GM19455 (cell line): Measurements from ENCODE around the gene DGKI.
"Not testable (repeated sequence)": the region's sequence is repeated elsewhere in the genome, so short reads cannot be mapped to it uniquely, and the experiment has no call there.

ENCODE experiments used
- ATAC-seq: cut with Tn5 transposase; IDR thresholded peaks from one replicate; pipeline ENCODE4 v1.9.1; 2021; ENCODE audit not compliant: unreplicated experiment

Gene DGKI

GRCh38 chr7:137747359-137748031 is 99.3 kb downstream of the DGKI start:
- ATAC-seq = no peak

GRCh38 chr7:137743021-137743420 is 103.8 kb downstream of the DGKI start:
- no peak for ATAC-seq

- ATAC-seq = no peak
These were observed 104.7 kb downstream of the DGKI start for GRCh38 chr7:137742051-137742450.

- no peak for ATAC-seq
These were observed 105.3 kb downstream of the DGKI start for GRCh38 chr7:137741443-137741842.

GRCh38 chr7:137734221-137734620 is 112.6 kb downstream of the DGKI start:
- ATAC-seq = no peak

GRCh38 chr7:137732168-137732567 is 114.6 kb downstream of the DGKI start:
- ATAC-seq = no peak

- ATAC-seq = no peak
These were observed 115.3 kb downstream of the DGKI start for GRCh38 chr7:137731436-137731835.

GRCh38 chr7:137728426-137728825 is 118.3 kb downstream of the DGKI start:
- no peak for ATAC-seq

- ATAC-seq = no peak
These were observed 119.4 kb downstream of the DGKI start for GRCh38 chr7:137727413-137727812.

GRCh38 chr7:137718355-137718754 is 128.4 kb downstream of the DGKI start:
- ATAC-seq = no peak

GRCh38 chr7:137717811-137718271 is 128.9 kb downstream of the DGKI start:
- ATAC-seq = no peak

GRCh38 chr7:137717045-137717444 is 129.7 kb downstream of the DGKI start:
- no peak for ATAC-seq

- ATAC-seq = no peak
These were observed 130.7 kb downstream of the DGKI start for GRCh38 chr7:137716061-137716460.

GRCh38 chr7:137715533-137715932 is 131.2 kb downstream of the DGKI start:
- no peak for ATAC-seq

- ATAC-seq = no peak
These were observed 131.7 kb downstream of the DGKI start for GRCh38 chr7:137715121-137715520.

GRCh38 chr7:137706330-137706729 is 140.4 kb downstream of the DGKI start:
- not testable (repeated sequence) for ATAC-seq

GRCh38 chr7:137704723-137705122 is 142.1 kb downstream of the DGKI start:
- no peak for ATAC-seq

- no peak for ATAC-seq
These were observed 143.3 kb downstream of the DGKI start for GRCh38 chr7:137703291-137704010.

GRCh38 chr7:137696988-137697387 is 149.8 kb downstream of the DGKI start:
- ATAC-seq = no peak

GRCh38 chr7:137696376-137696775 is 150.4 kb downstream of the DGKI start:
- ATAC-seq = no peak

GRCh38 chr7:137695942-137696341 is 150.8 kb downstream of the DGKI start:
- ATAC-seq = no peak

- ATAC-seq = no peak
These were observed 151.3 kb downstream of the DGKI start for GRCh38 chr7:137695494-137695893.

- no peak for ATAC-seq
These were observed 152.4 kb downstream of the DGKI start for GRCh38 chr7:137694405-137694804.
